GM23338 (cell line): ENCODE measurements around the gene EPS8. TPM values are rescaled to one million over a fixed set of nuclear protein-coding genes. Genes with fewer than 3 reads are reported as not detected.

Experiments used
- ATAC-seq: fragments of 200-7000 bp; cut with Tn5 transposase; 3 replicates; pipeline ENCODE4 v1.9.1; 2020
- DNase-seq: peaks from one replicate; pipeline ENCODE4 v3.0.0-alpha.2; 2015; ENCODE audit warnings: low spot score
- H2AFZ ChIP-seq: fragments of 200-600 bp; sonication (generic); 2 replicates; pipeline ENCODE4 v1.8.0; 2016; ENCODE audit warnings: antibody characterized with exemption, mild to moderate bottlenecking, moderate library complexity
- H3F3A ChIP-seq: fragments of 200-600 bp; sonication (generic); replicated peaks from 2 replicates; pipeline ENCODE4 v1.8.0; 2017; ENCODE audit warnings: antibody characterized with exemption, mixed run types, low read depth
- H3K27ac ChIP-seq: fragments of 200-600 bp; sonication (generic); 2 replicates; pipeline ENCODE4 v1.6.1; 2016; ENCODE audit warnings: low read depth
- H3K27me3 ChIP-seq: fragments of 200-600 bp; sonication (generic); 2 replicates; pipeline ENCODE4 v1.8.0; 2016; ENCODE audit warnings: mild to moderate bottlenecking, mixed run types, moderate library complexity; ENCODE audit not compliant: insufficient read depth
- H3K36me3 ChIP-seq: fragments of 200-600 bp; sonication (generic); 2 replicates; pipeline ENCODE4 v1.8.0; 2016; ENCODE audit warnings: mild to moderate bottlenecking; ENCODE audit not compliant: insufficient read depth
- H3K4me1 ChIP-seq: fragments of 200-600 bp; sonication (generic); 2 replicates; pipeline ENCODE4 v1.8.0; 2016; ENCODE audit warnings: mild to moderate bottlenecking, moderate library complexity; ENCODE audit not compliant: insufficient read depth
- H3K4me2 ChIP-seq: fragments of 200-600 bp; sonication (generic); 2 replicates; pipeline ENCODE4 v1.7.1; 2017; ENCODE audit warnings: mixed run types
- H3K4me3 ChIP-seq: fragments of 200-600 bp; sonication (generic); 2 replicates; pipeline ENCODE4 v1.6.1; 2016; ENCODE audit warnings: mixed run types
- H3K79me2 ChIP-seq: fragments of 200-600 bp; sonication (generic); replicated peaks from 2 replicates; pipeline ENCODE4 v1.8.0; 2017; ENCODE audit warnings: mild to moderate bottlenecking; ENCODE audit not compliant: insufficient read depth
- H3K9me2 ChIP-seq: fragments of 200-600 bp; sonication (generic); 2 replicates; pipeline ENCODE4 v1.8.0; 2017; ENCODE audit not compliant: insufficient read depth
- H4K20me1 ChIP-seq: fragments of 200-600 bp; sonication (generic); replicated peaks from 2 replicates; pipeline ENCODE4 v1.8.0; 2017; ENCODE audit warnings: mild to moderate bottlenecking; ENCODE audit not compliant: insufficient read depth
- H3K27ac Mint-ChIP-seq: 2 replicates; pipeline ENCODE4 v1.8.0; 2020; ENCODE audit warnings: inconsistent platforms, mild to moderate bottlenecking, moderate library complexity, mixed read lengths
- H3K27me3 Mint-ChIP-seq: 3 replicates; pipeline ENCODE4 v1.8.0; 2022; ENCODE audit warnings: low read depth, mild to moderate bottlenecking, moderate library complexity, mixed read lengths, inconsistent platforms; ENCODE audit not compliant: insufficient read depth, poor library complexity
- H3K36me3 Mint-ChIP-seq: 3 replicates; pipeline ENCODE4 v1.8.0; 2021; ENCODE audit warnings: low read depth, mild to moderate bottlenecking, inconsistent platforms, moderate library complexity, mixed read lengths
- H3K4me1 Mint-ChIP-seq: 3 replicates; pipeline ENCODE4 v1.8.0; 2020; ENCODE audit warnings: mild to moderate bottlenecking, inconsistent platforms, mixed read lengths
- H3K4me3 Mint-ChIP-seq: 3 replicates; pipeline ENCODE4 v1.8.0; 2021; ENCODE audit warnings: moderate library complexity, mild to moderate bottlenecking, inconsistent platforms, mixed read lengths
- H3K9me3 Mint-ChIP-seq: 3 replicates; pipeline ENCODE4 v1.8.0; 2020; ENCODE audit warnings: moderate library complexity, mild to moderate bottlenecking, inconsistent platforms, mixed read lengths
- CREB1 ChIP-seq: fragments of 250-450 bp; sonication (Bioruptor Pico); IDR thresholded peaks from 2 replicates; pipeline ENCODE4 v1.5.0; 2020; ENCODE audit warnings: low read depth, mild to moderate bottlenecking, moderate library complexity
- CTCF ChIP-seq, 2 experiments: fragments of 200-600 bp in 1 of 2; sonication (generic) in 1 of 2; conservative IDR thresholded peaks; 2 replicates each; pipeline versions ENCODE4 v1.5.1 to v1.6.1; 2016 to 2017; ENCODE audit warnings: antibody characterized with exemption in 2 of 2, low read depth in 2 of 2, mild to moderate bottlenecking in 2 of 2, moderate library complexity in 1 of 2
- EZH2 ChIP-seq: fragments of 200-600 bp; sonication (generic); IDR thresholded peaks from one replicate; pipeline ENCODE4 v1.8.0; 2017; ENCODE audit warnings: antibody characterized with exemption, mild to moderate bottlenecking, low read depth; ENCODE audit not compliant: unreplicated experiment
- POLR2AphosphoS5 ChIP-seq: IDR thresholded peaks from 2 replicates; pipeline ENCODE4 v1.6.1; 2016; ENCODE audit warnings: antibody characterized with exemption, low read depth
- ZNF114 ChIP-seq: fragments of 250-450 bp; sonication (Bioruptor Pico); IDR thresholded peaks from 2 replicates; pipeline ENCODE4 v1.5.0; 2020; ENCODE audit warnings: mild to moderate bottlenecking, moderate library complexity
- ZNF462 ChIP-seq: fragments of 250-450 bp; sonication (Bioruptor Pico); IDR thresholded peaks from 2 replicates; pipeline ENCODE4 v1.5.0; 2020; ENCODE audit warnings: mild to moderate bottlenecking, moderate library complexity
- polyA plus RNA-seq: library from polyadenylated mRNA; unstranded; fragments of >200 nt; fragmentation: Nextera tagmentation; extraction: Ambion mirVana; gene quantifications from 2 replicates; pipeline ENCODE4 v1.2.1, GENCODE V29; 2016
- total RNA-seq: library from RNA; depleted of rRNA; stranded (reverse); fragments of >200 nt; shearing (Covaris generic); gene quantifications from 2 replicates; pipeline ENCODE4 v1.2.3, GENCODE V29; 2014
- TF ChIP-seq, protein P1 (sequence below): IDR thresholded peaks from 2 replicates; pipeline ENCODE4 v1.6.1; 2016; ENCODE audit warnings: antibody characterized with exemption

EPS8 gene
- total and polyA plus RNA-seq, 2 experiments from 2014 or later = 3.5 to 5.4 TPM

GRCh38 chr12:15726878-15727150 is 62.4 kb downstream of the EPS8 start (continued):
- TF ChIP-seq, protein P1, sequence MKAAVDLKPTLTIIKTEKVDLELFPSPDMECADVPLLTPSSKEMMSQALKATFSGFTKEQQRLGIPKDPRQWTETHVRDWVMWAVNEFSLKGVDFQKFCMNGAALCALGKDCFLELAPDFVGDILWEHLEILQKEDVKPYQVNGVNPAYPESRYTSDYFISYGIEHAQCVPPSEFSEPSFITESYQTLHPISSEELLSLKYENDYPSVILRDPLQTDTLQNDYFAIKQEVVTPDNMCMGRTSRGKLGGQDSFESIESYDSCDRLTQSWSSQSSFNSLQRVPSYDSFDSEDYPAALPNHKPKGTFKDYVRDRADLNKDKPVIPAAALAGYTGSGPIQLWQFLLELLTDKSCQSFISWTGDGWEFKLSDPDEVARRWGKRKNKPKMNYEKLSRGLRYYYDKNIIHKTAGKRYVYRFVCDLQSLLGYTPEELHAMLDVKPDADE = no peak
- no peak for TF ChIP-seq POLR2AphosphoS5
- TF ChIP-seq CREB1 = no peak

DNA sequence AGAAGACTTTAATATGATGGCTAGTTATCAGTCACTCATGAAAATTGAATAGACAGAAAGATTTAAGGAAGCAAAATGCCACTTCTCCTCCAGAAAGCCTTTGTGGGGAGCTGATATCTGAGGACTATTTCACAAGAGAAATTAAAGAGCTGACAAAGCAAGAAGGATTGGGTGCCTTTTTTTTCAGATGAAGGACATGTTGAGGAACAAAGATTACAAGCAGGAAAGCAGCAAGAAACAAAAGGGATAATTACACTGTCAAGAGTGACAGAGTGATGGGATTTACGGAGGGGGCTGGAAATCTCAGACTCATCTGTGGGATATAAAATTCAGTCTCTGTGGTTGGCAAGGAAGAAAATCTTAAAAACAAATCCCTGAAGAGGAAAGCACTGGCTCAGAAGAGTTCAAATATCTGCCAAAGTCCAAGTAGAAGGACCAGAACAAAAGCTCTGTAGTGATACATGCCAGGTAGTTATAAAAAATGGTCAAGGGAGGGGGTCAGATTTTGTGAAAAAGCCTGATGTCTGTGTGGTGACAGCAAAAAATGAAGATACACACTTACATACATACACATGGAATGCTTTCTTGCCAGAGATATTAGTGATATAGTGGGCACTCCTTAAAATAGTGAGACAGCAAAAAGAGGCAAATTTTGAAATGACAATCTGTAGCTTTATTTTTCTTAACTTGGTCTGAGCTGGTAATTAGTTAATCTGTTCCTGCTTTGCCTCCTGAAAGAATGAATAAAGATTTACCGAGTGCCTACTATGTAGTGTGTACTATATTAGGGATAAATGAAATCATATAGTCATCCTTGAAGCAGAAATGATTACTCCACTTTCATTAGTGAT is 62.9 kb downstream of the EPS8 start:
- H4K20me1 ChIP-seq = no peaks in the 10 kb centered on the region
- H3K4me1 ChIP-seq = no peaks in the 10 kb centered on the region
- Mint-ChIP-seq H3K27me3 (no peaks in the 10 kb centered on the region), H3K27ac (no peak overlapping the region), H3K4me1 (no peaks in the 10 kb centered on the region), H3K36me3 (no peaks in the 10 kb centered on the region), H3K9me3 (no peaks in the 10 kb centered on the region), H3K4me3 (no peak overlapping the region)
- H3K4me2 ChIP-seq = no peak overlapping the region
- H3K9me2 ChIP-seq = no peaks in the 10 kb centered on the region
- TF ChIP-seq EZH2 (no peak), CREB1 (no peak), ZNF462 (CRISPR knock-in tag) (no peak), ZNF114 (CRISPR knock-in tag) (no peak), CTCF (conservative IDR thresholded peaks at IDR 0.05; ENCODE audit: low read depth in 2 of 2) (no peak)
- ATAC-seq (no peak), DNase-seq (no peak)
- no peaks in the 10 kb centered on the region for H3F3A ChIP-seq
- H3K79me2 ChIP-seq = no peaks in the 10 kb centered on the region
- H3K36me3 ChIP-seq = no peaks in the 10 kb centered on the region
- no peaks in the 10 kb centered on the region for H3K27me3 ChIP-seq
- no peak overlapping the region for H3K27ac ChIP-seq
- H3K4me3 ChIP-seq = no peak overlapping the region
- no peak overlapping the region for H2AFZ ChIP-seq
